B cell (primary cell): ENCODE data around the gene ABHD3.

Source experiments
- EZH2 ChIP-seq: IDR thresholded peaks from 2 replicates; pipeline ENCODE4 v1.6.1; 2012; ENCODE audit warnings: borderline replicate concordance, low read depth, mild to moderate bottlenecking, moderate library complexity, low read length; ENCODE audit not compliant: insufficient read depth, poor library complexity, severe bottlenecking
- TF ChIP-seq, protein P1 (sequence below): fragments of 200-600 bp; IDR thresholded peaks from one replicate; pipeline ENCODE4 v1.8.0; 2022; ENCODE audit warnings: antibody characterized with exemption, mild to moderate bottlenecking

DNA sequence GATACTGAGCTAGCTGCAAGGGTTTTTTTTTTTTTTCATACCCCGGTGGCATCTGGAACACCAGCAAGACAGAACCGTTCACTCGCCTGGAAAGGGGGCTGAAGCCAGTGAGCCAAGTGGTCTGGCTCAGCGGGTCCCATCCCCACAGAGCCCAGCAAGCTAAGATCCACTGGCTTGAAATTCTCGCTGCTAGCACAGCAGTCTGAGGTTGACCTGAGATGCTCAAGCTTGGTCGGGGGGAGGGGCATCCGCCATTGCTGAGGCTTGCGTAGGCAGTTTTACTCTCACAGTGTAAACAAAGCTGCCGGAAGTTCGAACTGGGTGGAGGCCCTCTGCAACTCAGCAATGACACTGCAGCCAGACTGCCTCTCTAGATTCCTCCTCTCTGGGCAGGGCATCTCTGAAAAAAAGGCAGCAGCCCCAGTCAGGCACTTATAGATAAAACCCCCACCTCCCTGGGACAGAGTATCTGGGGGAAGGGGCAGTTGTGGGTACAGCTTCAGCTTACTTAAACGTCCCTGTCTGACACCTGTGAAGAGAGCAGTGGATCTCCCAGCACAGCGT, 31.0 kb upstream of the ABHD3 start:
- TF ChIP-seq, protein P1, sequence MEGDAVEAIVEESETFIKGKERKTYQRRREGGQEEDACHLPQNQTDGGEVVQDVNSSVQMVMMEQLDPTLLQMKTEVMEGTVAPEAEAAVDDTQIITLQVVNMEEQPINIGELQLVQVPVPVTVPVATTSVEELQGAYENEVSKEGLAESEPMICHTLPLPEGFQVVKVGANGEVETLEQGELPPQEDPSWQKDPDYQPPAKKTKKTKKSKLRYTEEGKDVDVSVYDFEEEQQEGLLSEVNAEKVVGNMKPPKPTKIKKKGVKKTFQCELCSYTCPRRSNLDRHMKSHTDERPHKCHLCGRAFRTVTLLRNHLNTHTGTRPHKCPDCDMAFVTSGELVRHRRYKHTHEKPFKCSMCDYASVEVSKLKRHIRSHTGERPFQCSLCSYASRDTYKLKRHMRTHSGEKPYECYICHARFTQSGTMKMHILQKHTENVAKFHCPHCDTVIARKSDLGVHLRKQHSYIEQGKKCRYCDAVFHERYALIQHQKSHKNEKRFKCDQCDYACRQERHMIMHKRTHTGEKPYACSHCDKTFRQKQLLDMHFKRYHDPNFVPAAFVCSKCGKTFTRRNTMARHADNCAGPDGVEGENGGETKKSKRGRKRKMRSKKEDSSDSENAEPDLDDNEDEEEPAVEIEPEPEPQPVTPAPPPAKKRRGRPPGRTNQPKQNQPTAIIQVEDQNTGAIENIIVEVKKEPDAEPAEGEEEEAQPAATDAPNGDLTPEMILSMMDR = no peak
- no peak for TF ChIP-seq EZH2
